ENCODE measurements around the gene TXNL1. TPM values are rescaled to one million over a fixed set of nuclear protein-coding genes. Genes with fewer than 3 reads are reported as not detected.

The TXNL1 gene
- total RNA-seq, 1 donor: 32.9 TPM

- no peak for TF ChIP-seq CTCF (IDR thresholded peaks at IDR 0.05; ENCODE audit: extremely low read depth, low read depth, low read length)
- peaks cover 9% of the 10 kb centered on the region for H3K79me2 ChIP-seq (ENCODE audit: insufficient read depth, low read length)
- H3K36me3 ChIP-seq (ENCODE audit: insufficient read depth, low read length): no peaks in the 10 kb centered on the region
- no peak overlapping the region for H2AFZ ChIP-seq (ENCODE audit: low read length)
- H3K4me3 ChIP-seq (ENCODE audit: insufficient read depth, low read length): no peak overlapping the region
- no peak for DNase-seq (ENCODE audit: insufficient read length, low spot score, missing footprints)
- no peak overlapping the region for H3K27ac ChIP-seq (ENCODE audit: low read depth, low read length)
- H4K20me1 ChIP-seq (ENCODE audit: insufficient read depth, low read length): no peaks in the 10 kb centered on the region
- H3K4me2 ChIP-seq (ENCODE audit: insufficient read depth, low read length): no peak overlapping the region
- no peaks in the 10 kb centered on the region for H3K27me3 ChIP-seq (ENCODE audit: insufficient read depth, low read length)
- H3K9me3 ChIP-seq (ENCODE audit: low read depth, low read length): no peaks in the 10 kb centered on the region
- H3K4me1 ChIP-seq (ENCODE audit: insufficient read depth, low read length): peaks cover 10% of the 10 kb centered on the region
These were observed 8.7 kb upstream of the TXNL1 start for GRCh38 chr18:56647071-56647470.

- Histone ChIP-seq H3K9me3 (ENCODE audit: low read depth, low read length) (no peaks in the 10 kb centered on the region), H2AFZ (ENCODE audit: low read length) (no peak overlapping the region), H3K36me3 (ENCODE audit: insufficient read depth, low read length) (no peaks in the 10 kb centered on the region), H3K4me2 (ENCODE audit: insufficient read depth, low read length) (no peak overlapping the region), H3K4me1 (ENCODE audit: insufficient read depth, low read length) (peaks cover 7% of the 10 kb centered on the region), H3K4me3 (ENCODE audit: insufficient read depth, low read length) (no peak overlapping the region), H4K20me1 (ENCODE audit: insufficient read depth, low read length) (no peaks in the 10 kb centered on the region), H3K79me2 (ENCODE audit: insufficient read depth, low read length) (no peaks in the 10 kb centered on the region), H3K27ac (ENCODE audit: low read depth, low read length) (no peak overlapping the region), H3K27me3 (ENCODE audit: insufficient read depth, low read length) (no peaks in the 10 kb centered on the region)
- DNase-seq (ENCODE audit: insufficient read length, low spot score, missing footprints): no peak
- TF ChIP-seq CTCF (IDR thresholded peaks at IDR 0.05; ENCODE audit: extremely low read depth, low read depth, low read length): peak; percentile 63
These were observed 7.1 kb upstream of the TXNL1 start for GRCh38 chr18:56645415-56646016.

- TF ChIP-seq CTCF (IDR thresholded peaks at IDR 0.05; ENCODE audit: extremely low read depth, low read depth, low read length): no peak
These were observed 5.0 kb upstream of the TXNL1 start for GRCh38 chr18:56643381-56643780.

DNA sequence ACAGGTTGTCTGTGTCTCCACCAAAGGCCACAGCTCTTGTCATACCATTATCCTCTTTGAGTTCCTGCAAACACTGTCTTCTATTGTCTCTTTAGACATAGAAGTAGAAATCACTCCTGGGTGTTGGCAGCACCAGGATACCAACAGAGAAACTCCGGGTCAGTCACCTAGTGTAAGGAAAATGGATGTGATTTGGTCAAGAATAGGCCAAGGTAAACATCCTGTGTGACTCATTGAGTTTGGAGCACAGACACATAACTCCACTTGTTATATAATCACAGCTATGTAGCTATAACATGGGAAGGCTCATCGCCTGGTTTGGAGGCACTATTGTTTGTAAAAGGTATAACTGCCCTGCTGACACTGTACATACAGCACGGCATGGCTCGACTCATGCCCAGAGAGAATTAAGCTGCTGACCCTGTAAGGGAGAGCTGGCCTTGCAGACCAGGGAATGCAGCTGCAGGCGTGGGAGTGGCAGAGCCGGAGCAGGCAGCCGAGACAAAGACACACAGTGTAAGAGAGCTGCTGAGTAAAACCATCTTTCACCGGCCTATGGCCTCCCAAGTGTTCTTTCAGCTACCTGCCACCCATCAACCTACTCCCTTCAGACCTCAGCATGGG is 3.4 kb upstream of the TXNL1 start:
- Histone ChIP-seq H3K4me3 (ENCODE audit: insufficient read depth, low read length) (no peak overlapping the region), H3K27me3 (ENCODE audit: insufficient read depth, low read length) (no peaks in the 10 kb centered on the region), H3K4me2 (ENCODE audit: insufficient read depth, low read length) (no peak overlapping the region), H3K4me1 (ENCODE audit: insufficient read depth, low read length) (peaks cover 11% of the 10 kb centered on the region), H2AFZ (ENCODE audit: low read length) (peak overlapping the region; percentile 50), H4K20me1 (ENCODE audit: insufficient read depth, low read length) (peaks cover 7% of the 10 kb centered on the region), H3K79me2 (ENCODE audit: insufficient read depth, low read length) (peaks cover 16% of the 10 kb centered on the region), H3K27ac (ENCODE audit: low read depth, low read length) (no peak overlapping the region), H3K9me3 (ENCODE audit: low read depth, low read length) (no peaks in the 10 kb centered on the region), H3K36me3 (ENCODE audit: insufficient read depth, low read length) (no peaks in the 10 kb centered on the region)
- TF ChIP-seq CTCF (IDR thresholded peaks at IDR 0.05; ENCODE audit: extremely low read depth, low read depth, low read length): no peak
- peak; percentile 35 for DNase-seq (ENCODE audit: insufficient read length, low spot score, missing footprints)

More at GRCh38 chr18:56643381-56643780, 5.0 kb upstream of the TXNL1 start:
- no peak overlapping the region for H3K4me3 ChIP-seq (ENCODE audit: insufficient read depth, low read length)
- H3K27ac ChIP-seq (ENCODE audit: low read depth, low read length): no peak overlapping the region
- no peaks in the 10 kb centered on the region for H3K9me3 ChIP-seq (ENCODE audit: low read depth, low read length)
- H4K20me1 ChIP-seq (ENCODE audit: insufficient read depth, low read length): no peaks in the 10 kb centered on the region
- peaks cover under 1% of the 10 kb centered on the region for H3K79me2 ChIP-seq (ENCODE audit: insufficient read depth, low read length)
- DNase-seq (ENCODE audit: insufficient read length, low spot score, missing footprints): no peak
- no peaks in the 10 kb centered on the region for H3K36me3 ChIP-seq (ENCODE audit: insufficient read depth, low read length)
- peaks cover 11% of the 10 kb centered on the region for H3K4me1 ChIP-seq (ENCODE audit: insufficient read depth, low read length)
- no peak overlapping the region for H2AFZ ChIP-seq (ENCODE audit: low read length)
- no peaks in the 10 kb centered on the region for H3K27me3 ChIP-seq (ENCODE audit: insufficient read depth, low read length)
- H3K4me2 ChIP-seq (ENCODE audit: insufficient read depth, low read length): no peak overlapping the region
